GM10266 (cell line): ENCODE results near the gene RASAL2.
"Not testable (repeated sequence)": the region's sequence is repeated elsewhere in the genome, so short reads cannot be mapped to it uniquely, and the experiment has no call there.

Source experiments
- DNase-seq: peaks from one replicate; pipeline ENCODE4 v3.0.0; 2012; ENCODE audit errors: extremely low spot score
- TF ChIP-seq, protein P1 (sequence below): IDR thresholded peaks from 2 replicates; pipeline ENCODE4 v1.5.1; 2012; ENCODE audit warnings: mild to moderate bottlenecking, low read depth; ENCODE audit not compliant: control insufficient read depth, insufficient read depth; ENCODE audit errors: missing control alignments

The RASAL2 gene

GRCh38 chr1:178188306-178188705 is 94.4 kb downstream of the RASAL2 start:
- no peak for DNase-seq
- TF ChIP-seq, protein P1, sequence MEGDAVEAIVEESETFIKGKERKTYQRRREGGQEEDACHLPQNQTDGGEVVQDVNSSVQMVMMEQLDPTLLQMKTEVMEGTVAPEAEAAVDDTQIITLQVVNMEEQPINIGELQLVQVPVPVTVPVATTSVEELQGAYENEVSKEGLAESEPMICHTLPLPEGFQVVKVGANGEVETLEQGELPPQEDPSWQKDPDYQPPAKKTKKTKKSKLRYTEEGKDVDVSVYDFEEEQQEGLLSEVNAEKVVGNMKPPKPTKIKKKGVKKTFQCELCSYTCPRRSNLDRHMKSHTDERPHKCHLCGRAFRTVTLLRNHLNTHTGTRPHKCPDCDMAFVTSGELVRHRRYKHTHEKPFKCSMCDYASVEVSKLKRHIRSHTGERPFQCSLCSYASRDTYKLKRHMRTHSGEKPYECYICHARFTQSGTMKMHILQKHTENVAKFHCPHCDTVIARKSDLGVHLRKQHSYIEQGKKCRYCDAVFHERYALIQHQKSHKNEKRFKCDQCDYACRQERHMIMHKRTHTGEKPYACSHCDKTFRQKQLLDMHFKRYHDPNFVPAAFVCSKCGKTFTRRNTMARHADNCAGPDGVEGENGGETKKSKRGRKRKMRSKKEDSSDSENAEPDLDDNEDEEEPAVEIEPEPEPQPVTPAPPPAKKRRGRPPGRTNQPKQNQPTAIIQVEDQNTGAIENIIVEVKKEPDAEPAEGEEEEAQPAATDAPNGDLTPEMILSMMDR: no peak

DNA sequence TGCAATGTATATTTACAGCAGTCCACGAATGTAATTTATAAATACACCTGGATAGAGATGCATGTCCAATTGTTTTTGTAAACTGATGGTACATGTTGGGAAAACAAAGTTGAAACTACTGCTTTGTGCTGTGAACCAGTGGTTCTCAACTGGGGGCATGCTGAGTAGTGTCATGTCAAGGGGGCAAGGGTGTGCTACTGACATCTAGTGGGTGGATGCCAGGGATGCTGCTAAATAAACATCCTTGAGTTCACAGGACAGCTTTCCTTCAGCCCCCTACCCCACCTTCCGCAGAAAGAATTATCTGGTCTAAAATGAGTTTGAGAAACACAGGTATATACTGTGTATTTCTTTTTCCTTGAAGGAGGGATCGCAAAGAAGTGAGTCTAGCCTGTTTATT is 95.9 kb downstream of the RASAL2 start:
- TF ChIP-seq, protein P1: peak; percentile 61
- DNase-seq: peak; percentile 21

DNA sequence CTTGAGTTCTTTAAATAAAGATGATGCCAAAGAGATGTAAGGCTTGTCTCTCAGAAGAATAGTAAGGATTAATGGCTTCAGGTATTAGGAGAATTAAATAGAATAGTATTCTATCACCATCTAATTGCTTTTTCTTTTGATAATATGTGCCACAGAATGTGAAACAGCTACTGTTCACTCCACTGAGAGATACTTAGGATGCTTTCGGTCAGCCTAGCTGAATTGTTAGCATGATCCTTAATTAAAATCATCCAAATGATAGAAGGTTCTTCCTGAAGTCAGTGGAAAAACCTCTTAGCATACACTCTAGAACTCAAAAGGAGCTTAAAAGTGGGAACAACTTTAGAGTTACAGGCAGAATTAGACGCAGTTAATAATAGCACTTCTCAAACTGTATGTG is 97.0 kb downstream of the RASAL2 start:
- no peak for DNase-seq
- TF ChIP-seq, protein P1: no peak

DNA sequence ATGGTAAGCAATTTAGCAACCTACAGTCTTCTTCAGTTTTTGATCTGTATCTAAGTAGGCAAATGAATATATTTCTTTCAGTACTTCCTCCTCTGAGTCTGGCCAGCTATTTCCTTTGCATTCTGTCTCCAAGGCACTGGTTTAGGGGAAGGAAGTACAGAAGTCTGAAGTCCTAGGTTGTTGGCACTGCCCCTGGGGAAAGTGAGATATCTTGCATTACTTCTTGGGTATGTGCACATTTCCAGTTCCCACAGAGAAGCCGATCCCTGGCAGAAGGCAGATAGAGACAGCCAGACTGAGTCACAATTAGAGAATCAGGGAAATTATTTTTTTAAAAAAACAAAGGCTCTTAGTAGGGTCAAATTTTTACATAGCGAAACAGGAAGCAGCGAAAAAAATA is 98.8 kb downstream of the RASAL2 start:
- DNase-seq: no peak

DNA sequence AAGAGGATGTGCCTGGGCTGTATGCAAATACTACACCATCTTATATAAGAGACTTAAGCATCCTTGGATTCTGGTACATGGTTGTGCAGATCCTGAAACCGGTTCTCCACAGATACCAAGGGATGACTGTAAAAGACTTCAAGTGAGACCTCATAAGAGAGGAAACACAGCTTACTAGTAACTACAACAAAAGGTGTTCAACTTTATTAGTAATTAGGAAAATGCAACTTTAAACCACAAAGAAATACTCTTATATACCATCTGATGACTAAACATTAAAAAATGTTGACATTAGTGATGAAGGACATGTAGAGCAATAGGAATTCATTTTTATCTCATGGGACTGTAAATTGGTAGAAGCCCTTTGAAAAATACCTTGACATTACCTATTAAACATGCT is 102.7 kb downstream of the RASAL2 start:
- DNase-seq: no peak
- TF ChIP-seq, protein P1: no peak

More for the DNA sequence above, 98.8 kb downstream of the RASAL2 start:
- TF ChIP-seq, protein P1: no peak

GRCh38 chr1:178202095-178202494 is 108.2 kb downstream of the RASAL2 start:
- not testable (repeated sequence) for DNase-seq

GRCh38 chr1:178202546-178202945 is 108.6 kb downstream of the RASAL2 start:
- DNase-seq: not testable (repeated sequence)

GRCh38 chr1:178208269-178208856 is 114.5 kb downstream of the RASAL2 start:
- DNase-seq: not testable (repeated sequence)

- DNase-seq: no peak
- TF ChIP-seq, protein P1: no peak
Observed at GRCh38 chr1:178209935-178210334, 116.0 kb downstream of the RASAL2 start.
